LNCaP clone FGC (cell line): ENCODE measurements around the gene EXOSC5.

Experiments used
- DNase-seq: peaks from one replicate; pipeline ENCODE4 v3.0.0-alpha.2; 2011; ENCODE audit warnings: low read depth
- H3K4me3 ChIP-seq: 2 replicates; pipeline ENCODE4 v1.5.1; 2011; ENCODE audit warnings: mild to moderate bottlenecking, low read depth, low read length, control low read depth
- CTCF ChIP-seq: IDR thresholded peaks from 2 replicates; pipeline ENCODE4 v1.5.1; 2012; ENCODE audit warnings: mild to moderate bottlenecking; ENCODE audit not compliant: control insufficient read depth, insufficient read depth; ENCODE audit errors: extremely low read depth

EXOSC5 gene

DNA sequence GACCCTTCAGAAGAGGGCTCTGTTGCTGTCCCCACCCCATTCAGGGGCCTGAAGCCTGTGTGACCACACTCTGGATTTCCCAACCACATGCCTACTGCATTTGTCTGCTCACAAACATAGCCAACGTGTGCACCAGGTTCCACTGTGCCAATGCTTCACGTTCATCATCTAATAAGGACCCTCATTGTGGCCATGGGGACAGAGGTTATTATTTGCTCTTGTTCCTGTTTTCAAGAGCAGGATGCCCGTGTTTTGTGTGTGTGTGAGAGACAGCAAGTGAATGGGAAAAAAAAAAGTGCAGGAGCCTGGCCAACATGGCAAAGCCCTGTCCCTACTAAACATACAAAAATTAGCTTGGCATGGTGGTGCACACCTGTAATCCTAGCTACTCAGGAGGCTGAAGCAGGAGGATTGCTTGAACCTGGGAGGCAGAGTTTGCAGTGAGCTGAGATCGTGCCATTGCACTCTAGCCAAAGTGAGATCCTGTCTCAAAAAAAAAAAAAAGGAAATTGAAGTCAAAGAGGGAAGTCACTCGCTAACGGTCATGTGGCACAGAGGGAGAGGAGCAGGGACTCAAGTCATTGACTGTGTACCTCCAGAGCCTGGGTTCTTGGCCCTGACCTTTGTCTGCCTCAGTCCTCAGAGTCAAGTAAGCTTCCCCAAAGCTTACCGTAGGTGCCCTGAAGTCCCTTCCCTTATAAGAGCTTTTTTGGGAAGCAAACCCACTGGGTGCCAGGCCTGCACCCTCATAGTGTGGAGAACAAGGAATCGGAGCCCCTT lies 23.1 kb upstream of the EXOSC5 start:
- TF ChIP-seq CTCF: no peak
- DNase-seq: no peak
- no peak overlapping the region for H3K4me3 ChIP-seq

GRCh38 chr19:41416194-41416674 lies 19.1 kb upstream of the EXOSC5 start:
- no peak for TF ChIP-seq CTCF
- no peak for DNase-seq
- H3K4me3 ChIP-seq: no peak overlapping the region

DNA sequence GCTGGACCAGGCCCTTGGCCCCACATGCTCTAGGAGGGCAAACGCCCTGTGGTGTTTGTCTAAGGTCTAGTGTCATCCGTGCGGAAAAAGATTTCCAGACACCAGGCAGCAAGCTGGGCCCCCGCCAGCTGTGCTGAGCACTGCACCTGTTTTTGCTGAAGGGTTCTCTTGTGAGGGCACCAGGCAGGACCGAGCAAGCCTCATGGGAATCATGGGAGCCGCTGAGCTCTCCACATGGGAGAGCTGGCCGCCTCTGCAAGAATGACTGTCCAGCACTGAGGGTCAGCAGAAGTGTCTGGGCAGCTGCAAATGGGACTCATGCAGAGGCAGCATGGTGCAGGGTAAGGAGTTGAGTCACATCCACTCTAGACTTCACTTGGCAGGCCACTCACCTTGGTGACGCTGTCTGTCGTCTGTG lies 18.0 kb upstream of the EXOSC5 start:
- no peak for DNase-seq

DNA sequence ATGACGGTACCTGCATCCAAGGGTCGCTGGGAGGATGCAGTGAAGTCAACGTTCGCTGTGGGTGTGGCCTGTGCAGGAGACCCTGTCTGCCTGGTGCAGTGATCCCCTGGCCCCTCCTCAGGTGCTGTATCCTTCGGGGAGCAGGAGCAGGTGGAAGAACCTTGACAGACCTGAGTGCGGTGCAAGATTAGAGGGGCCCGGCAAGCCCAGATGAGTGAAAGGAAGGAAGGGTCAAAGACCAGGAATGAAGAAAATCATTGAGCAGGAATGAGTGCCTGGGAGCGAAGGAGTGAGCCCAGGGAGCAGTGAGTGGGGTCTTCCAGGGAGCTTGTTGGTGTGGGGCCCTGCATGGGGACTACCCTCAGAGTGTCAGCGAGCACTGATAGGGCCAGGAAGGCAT lies 17.3 kb upstream of the EXOSC5 start:
- no peak for DNase-seq
- H3K4me3 ChIP-seq: no peak overlapping the region
- TF ChIP-seq CTCF: no peak

More for the DNA sequence above, 18.0 kb upstream of the EXOSC5 start:
- no peak overlapping the region for H3K4me3 ChIP-seq
- TF ChIP-seq CTCF: no peak

GRCh38 chr19:41413947-41414346 lies 16.8 kb upstream of the EXOSC5 start:
- H3K4me3 ChIP-seq: no peak overlapping the region
- no peak for DNase-seq
- no peak for TF ChIP-seq CTCF

- no peak for DNase-seq
- no peak for TF ChIP-seq CTCF
- no peak overlapping the region for H3K4me3 ChIP-seq
Observed at GRCh38 chr19:41412953-41413352, 15.8 kb upstream of the EXOSC5 start.

GRCh38 chr19:41411968-41412265 lies 14.8 kb upstream of the EXOSC5 start:
- no peak for DNase-seq
- TF ChIP-seq CTCF: no peak
- no peak overlapping the region for H3K4me3 ChIP-seq
